ENCODE measurements around the gene SLC4A9.

- no peak for TF ChIP-seq CTCF (IDR thresholded peaks at IDR 0.05)
- TF ChIP-seq POLR2A (IDR thresholded peaks at IDR 0.05): no peak
Measured at GRCh38 chr5:140362311-140362710, 2.3 kb downstream of the SLC4A9 start.

Measured in lower leg skin (tissue), 3 donors.